ENCODE results near the gene TMEM134.

TMEM134 gene

DNA sequence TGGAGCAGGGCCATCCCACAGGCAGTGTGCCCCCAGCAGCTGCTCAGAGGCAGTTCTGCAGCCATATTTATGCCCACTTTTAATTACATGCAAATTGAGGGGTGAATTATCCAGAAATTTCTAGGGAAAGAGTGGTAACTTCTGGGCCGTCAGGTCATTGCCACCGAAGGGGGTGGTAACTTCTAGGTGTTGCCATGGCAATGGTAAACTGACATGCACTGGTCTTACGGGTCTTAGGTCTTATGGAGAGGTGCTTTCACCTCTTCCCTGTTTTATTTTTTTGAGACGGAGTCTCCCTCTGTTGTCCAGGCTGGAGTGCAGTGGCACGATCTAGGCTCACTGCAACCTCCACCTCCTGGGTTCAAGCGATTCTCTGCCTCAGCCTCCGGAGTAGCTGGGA, 3.8 kb upstream of the TMEM134 start:
- TF ChIP-seq CTCF (IDR thresholded peaks at IDR 0.05) (no peak), ZFX (IDR thresholded peaks at IDR 0.05; ENCODE audit: borderline replicate concordance) (no peak)
- no peak overlapping the region for H3K27ac ChIP-seq

DNA sequence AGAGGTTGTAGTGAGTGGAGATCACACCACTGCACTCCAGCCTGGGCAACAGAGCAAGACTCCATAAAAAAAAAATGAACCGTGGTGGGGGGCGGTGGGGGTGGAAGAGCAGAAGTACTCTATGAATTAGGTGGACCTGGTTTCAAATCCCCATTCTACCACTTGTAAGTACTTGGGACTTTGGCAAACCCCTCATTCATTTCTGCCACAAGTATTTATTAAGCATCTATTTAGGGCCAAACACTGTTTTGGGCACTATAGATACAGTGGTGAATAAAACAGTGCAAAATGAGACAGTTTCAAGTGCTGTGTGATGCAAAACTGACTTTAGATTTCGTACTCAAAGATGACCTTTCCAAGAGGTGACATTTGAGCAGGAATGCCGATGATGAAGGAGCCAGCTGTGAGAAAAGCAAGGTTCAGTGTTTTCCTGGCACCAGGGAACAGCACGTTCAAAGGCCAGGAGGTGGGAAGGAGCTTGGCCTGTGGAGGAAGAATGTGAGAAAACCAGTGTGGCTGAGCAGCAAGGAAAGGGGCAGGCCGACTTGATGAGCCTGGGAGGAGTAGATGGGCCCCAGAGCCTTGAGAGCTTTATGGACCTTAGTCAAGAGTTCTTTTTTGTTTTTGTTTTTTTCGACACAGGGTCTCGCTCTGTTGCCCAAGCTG, 1.4 kb upstream of the TMEM134 start:
- no peak for TF ChIP-seq ZFX (IDR thresholded peaks at IDR 0.05; ENCODE audit: borderline replicate concordance)
- TF ChIP-seq CTCF (IDR thresholded peaks at IDR 0.05) = no peak
- H3K27ac ChIP-seq = no peak overlapping the region

DNA sequence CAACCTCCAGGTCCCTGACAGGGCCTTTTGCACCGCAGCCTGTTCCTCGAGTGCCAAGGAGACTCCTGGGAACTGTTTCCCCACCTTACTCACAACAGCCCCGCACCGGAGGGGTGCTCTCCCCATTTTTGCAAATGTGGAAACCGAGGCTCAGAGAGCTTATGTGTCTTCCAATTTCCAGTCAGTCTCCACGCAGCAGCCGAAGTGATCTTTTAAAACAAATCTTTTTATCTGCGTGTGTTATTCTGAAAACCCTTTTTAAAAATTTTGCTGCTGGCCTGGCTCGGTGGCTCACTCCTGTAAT, 409 bp upstream of the TMEM134 start:
- peak overlapping the region; percentile 98 for H3K27ac ChIP-seq

GRCh38 chr11:67468456-67468758, 644 bp downstream of the TMEM134 start:
- TF ChIP-seq CTCF (IDR thresholded peaks at IDR 0.05) (no peak), ZFX (IDR thresholded peaks at IDR 0.05; ENCODE audit: borderline replicate concordance) (no peak)
- peak overlapping the region; percentile 98 for H3K27ac ChIP-seq

More for the DNA sequence above, 409 bp upstream of the TMEM134 start:
- TF ChIP-seq ZFX (IDR thresholded peaks at IDR 0.05; ENCODE audit: borderline replicate concordance) = no peak
- TF ChIP-seq CTCF (IDR thresholded peaks at IDR 0.05) = peak; percentile 40; the same call in 1 of the 2 replicates

- TF ChIP-seq ZFX (IDR thresholded peaks at IDR 0.05; ENCODE audit: borderline replicate concordance) = no peak
- no peak for TF ChIP-seq CTCF (IDR thresholded peaks at IDR 0.05)
- peak overlapping the region; percentile 98 for H3K27ac ChIP-seq
These were observed 995 bp downstream of the TMEM134 start for GRCh38 chr11:67468056-67468455.

- TF ChIP-seq CTCF (IDR thresholded peaks at IDR 0.05) = no peak
- no peak for TF ChIP-seq ZFX (IDR thresholded peaks at IDR 0.05; ENCODE audit: borderline replicate concordance)
- peak overlapping the region; percentile 98 for H3K27ac ChIP-seq
These were observed 1.9 kb downstream of the TMEM134 start for GRCh38 chr11:67466962-67467771.

DNA sequence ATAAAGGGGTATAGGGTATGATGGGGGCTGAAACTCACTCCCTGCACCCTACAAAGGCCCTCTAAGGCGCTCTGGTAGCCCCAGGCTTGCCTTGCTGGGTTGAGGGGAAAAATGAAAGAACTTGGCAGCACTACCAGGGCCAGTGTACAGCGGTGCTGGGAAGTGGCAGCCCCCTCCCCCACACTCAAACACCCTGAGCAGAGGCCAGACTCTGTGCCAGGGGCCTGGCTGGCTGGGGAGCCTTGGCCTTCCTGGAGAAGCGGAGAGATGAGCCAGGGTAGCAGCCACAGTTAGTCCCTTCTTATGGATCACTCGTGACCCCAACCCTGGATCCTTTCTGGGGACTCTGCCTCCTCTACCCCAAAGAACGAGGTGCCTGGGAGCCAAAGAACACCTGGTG, 2.7 kb downstream of the TMEM134 start:
- no peak for TF ChIP-seq CTCF (IDR thresholded peaks at IDR 0.05)
- TF ChIP-seq ZFX (IDR thresholded peaks at IDR 0.05; ENCODE audit: borderline replicate concordance) = no peak
- peak overlapping the region; percentile 98 for H3K27ac ChIP-seq

DNA sequence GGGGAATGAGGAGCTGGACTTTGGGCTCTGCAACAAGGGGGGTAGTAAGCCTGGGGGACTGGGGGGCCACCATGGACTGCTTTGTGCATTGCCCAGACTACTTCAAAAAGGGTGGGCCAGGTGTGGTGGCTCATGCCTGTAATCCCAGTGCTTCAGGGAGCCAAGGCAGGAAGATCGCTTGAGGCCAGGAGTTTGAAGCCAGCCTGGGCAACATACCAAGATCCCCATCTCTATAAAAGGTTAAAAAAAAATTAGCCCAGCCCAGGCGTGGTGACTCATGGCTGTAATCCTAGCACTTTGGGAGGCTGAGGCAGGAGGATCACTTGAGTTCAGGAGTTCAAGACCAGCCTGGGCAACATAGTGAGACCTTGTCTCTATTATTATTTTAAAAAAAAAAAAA, 3.5 kb downstream of the TMEM134 start:
- peak overlapping the region; percentile 98 for H3K27ac ChIP-seq

Measured in 22Rv1 (cell line).